IMR-90 (cell line): ENCODE data around the gene INPP5A. TPM values are rescaled to one million over a fixed set of nuclear protein-coding genes. Genes with fewer than 3 reads are reported as not detected.

ENCODE experiments used
- ATAC-seq: fragments of 200-7000 bp; cut with Tn5 transposase; 2 replicates; pipeline ENCODE4 v1.9.1; 2020; ENCODE audit warnings: low read depth, mild to moderate bottlenecking, moderate library complexity
- BruUV-seq: library from RNA; stranded (reverse); fragments of 400-500 nt; replicated peaks from 2 replicates; lab custom pipeline; 2021; lab: Mats Ljungman, UMichigan
- CTCF ChIA-PET: fragments of 300-600 bp; formaldehyde crosslinking; extraction: SDS; loops from one replicate; lab custom pipeline; 2021; ENCODE audit warnings: antibody characterized with exemption; lab: Yijun Ruan, JAX
- POLR2A ChIA-PET: fragments of 300-600 bp; sonication (Branson Sonifier 250); formaldehyde crosslinking; loops from one replicate; lab custom pipeline; 2022; ENCODE audit warnings: antibody characterized with exemption; ENCODE audit not compliant: unreplicated experiment; lab: Charles Lee
- DNase-seq: peaks from one replicate; pipeline ENCODE4 v3.0.0; 2013
- H2AFZ ChIP-seq: replicated peaks from 2 replicates; pipeline ENCODE3; 2013; ENCODE audit warnings: low read length, mild to moderate bottlenecking; ENCODE audit not compliant: poor library complexity
- H2AK5ac ChIP-seq: 2 replicates; pipeline ENCODE4 v1.6.1; 2013; ENCODE audit warnings: low read depth, low read length, inconsistent platforms
- H2AK9ac ChIP-seq: replicated peaks from 2 replicates; pipeline ENCODE3; 2013; ENCODE audit warnings: mild to moderate bottlenecking, low read depth, low read length, moderate library complexity; ENCODE audit not compliant: poor library complexity
- H2BK120ac ChIP-seq: 2 replicates; pipeline ENCODE4 v1.6.1; 2013; ENCODE audit warnings: low read depth, low read length, inconsistent platforms
- H2BK15ac ChIP-seq: 3 replicates; pipeline ENCODE4 v1.6.1; 2013; ENCODE audit warnings: low read depth, low read length, inconsistent platforms
- H2BK20ac ChIP-seq: 2 replicates; pipeline ENCODE4 v1.6.1; 2013; ENCODE audit warnings: low read depth, mild to moderate bottlenecking, inconsistent platforms, low read length, moderate library complexity
- H2BK5ac ChIP-seq: 2 replicates; pipeline ENCODE4 v1.6.1; 2013; ENCODE audit warnings: mild to moderate bottlenecking, low read depth, low read length, inconsistent platforms; ENCODE audit not compliant: poor library complexity, severe bottlenecking
- H3K14ac ChIP-seq: replicated peaks from 2 replicates; pipeline ENCODE4 v1.6.1; 2013; ENCODE audit warnings: low read depth, low read length, inconsistent platforms
- H3K18ac ChIP-seq: 2 replicates; pipeline ENCODE4 v1.6.1; 2013; ENCODE audit warnings: low read depth, low read length, control low read depth
- H3K23ac ChIP-seq: 2 replicates; pipeline ENCODE4 v1.6.1; 2013; ENCODE audit warnings: low read depth, low read length, inconsistent platforms
- H3K27ac ChIP-seq: 2 replicates; pipeline ENCODE4 v1.5.1; 2013; ENCODE audit warnings: mild to moderate bottlenecking, control low read depth, low read length; ENCODE audit not compliant: insufficient read depth
- H3K27me3 ChIP-seq: 2 replicates; pipeline ENCODE4 v1.6.1; 2013; ENCODE audit warnings: low read length; ENCODE audit not compliant: control insufficient read depth, insufficient read depth
- H3K36me3 ChIP-seq: 2 replicates; pipeline ENCODE4 v1.6.1; 2013; ENCODE audit warnings: low read length, mixed read lengths; ENCODE audit not compliant: control insufficient read depth, insufficient read depth
- H3K4ac ChIP-seq: 2 replicates; pipeline ENCODE4 v1.6.1; 2013; ENCODE audit warnings: low read depth, low read length, inconsistent platforms
- H3K4me1 ChIP-seq: 2 replicates; pipeline ENCODE4 v1.6.1; 2013; ENCODE audit warnings: low read length, mixed read lengths; ENCODE audit not compliant: control insufficient read depth, insufficient read depth
- H3K4me2 ChIP-seq: 2 replicates; pipeline ENCODE4 v1.6.1; 2013; ENCODE audit warnings: low read depth, mild to moderate bottlenecking, control low read depth, low read length, moderate library complexity
- H3K4me3 ChIP-seq: 2 replicates; pipeline ENCODE4 v1.5.1; 2013; ENCODE audit warnings: low read depth, mild to moderate bottlenecking, control low read depth, low read length, moderate library complexity; ENCODE audit not compliant: insufficient read depth
- H3K56ac ChIP-seq: 2 replicates; pipeline ENCODE4 v1.6.1; 2013; ENCODE audit warnings: low read length, inconsistent platforms; ENCODE audit not compliant: insufficient read depth; ENCODE audit errors: extremely low read depth
- H3K79me1 ChIP-seq, 2 experiments: 2 replicates each; pipeline ENCODE4 v1.6.1; 2013; ENCODE audit warnings: low read length in 2 of 2, inconsistent platforms in 1 of 2, low read depth in 1 of 2
- H3K9ac ChIP-seq: 2 replicates; pipeline ENCODE4 v1.6.1; 2013; ENCODE audit warnings: low read depth, low read length, control low read depth
- H3K9me1 ChIP-seq: 2 replicates; pipeline ENCODE4 v1.6.1; 2013; ENCODE audit warnings: low read length, inconsistent platforms; ENCODE audit not compliant: insufficient read depth
- H3K9me3 ChIP-seq: 2 replicates; pipeline ENCODE4 v1.6.1; 2013; ENCODE audit warnings: low read length; ENCODE audit not compliant: control insufficient read depth, insufficient read depth
- H4K20me1 ChIP-seq: 2 replicates; pipeline ENCODE4 v1.6.1; 2013; ENCODE audit warnings: low read length, inconsistent platforms; ENCODE audit not compliant: insufficient read depth
- H4K5ac ChIP-seq: 2 replicates; pipeline ENCODE4 v1.6.1; 2013; ENCODE audit warnings: mild to moderate bottlenecking, low read depth, low read length, control low read depth
- H4K8ac ChIP-seq, 2 experiments: 2 replicates each; pipeline ENCODE4 v1.6.1; 2013; ENCODE audit warnings: low read depth in 2 of 2, low read length in 2 of 2, control low read depth in 1 of 2, inconsistent platforms in 1 of 2
- H4K91ac ChIP-seq: 2 replicates; pipeline ENCODE4 v1.6.1; 2013; ENCODE audit warnings: low read depth, low read length, inconsistent platforms; ENCODE audit not compliant: insufficient read depth
- BHLHE40 ChIP-seq: fragments of 150-350 bp; IDR thresholded peaks from 2 replicates; pipeline ENCODE4 v1.6.1; 2016; ENCODE audit warnings: mild to moderate bottlenecking, low read depth, low read length
- CHD1 ChIP-seq: IDR thresholded peaks from 2 replicates; pipeline ENCODE4 v1.6.1; 2012; ENCODE audit warnings: low read depth, low read length, improper control_type of control experiment
- CTCF ChIP-seq: conservative IDR thresholded peaks from 2 replicates; pipeline ENCODE4 v1.5.1; 2012; ENCODE audit warnings: mild to moderate bottlenecking, low read depth, low read length, improper control_type of control experiment
- FOS ChIP-seq: fragments of 150-350 bp; IDR thresholded peaks from 2 replicates; pipeline ENCODE4 v1.6.1; 2016; ENCODE audit warnings: low read depth, low read length
- MAFK ChIP-seq: IDR thresholded peaks from 2 replicates; pipeline ENCODE4 v1.6.1; 2012; ENCODE audit warnings: low read depth, low read length, improper control_type of control experiment
- MAZ ChIP-seq: IDR thresholded peaks from 2 replicates; pipeline ENCODE4 v1.6.1; 2012; ENCODE audit warnings: low read depth, mild to moderate bottlenecking, low read length, improper control_type of control experiment, moderate library complexity, borderline replicate concordance
- POLR2A ChIP-seq: IDR thresholded peaks from 2 replicates; pipeline ENCODE4 v1.6.1; 2012; ENCODE audit warnings: mild to moderate bottlenecking, low read depth, low read length
- RAD21 ChIP-seq: IDR thresholded peaks from 2 replicates; pipeline ENCODE4 v1.6.1; 2012; ENCODE audit warnings: low read length, improper control_type of control experiment
- RCOR1 ChIP-seq: IDR thresholded peaks from 2 replicates; pipeline ENCODE4 v1.6.1; 2012; ENCODE audit warnings: mild to moderate bottlenecking, low read length, improper control_type of control experiment; ENCODE audit not compliant: insufficient replicate concordance
- RFX5 ChIP-seq: IDR thresholded peaks from 2 replicates; pipeline ENCODE4 v1.8.0; 2012; ENCODE audit warnings: low read depth, mild to moderate bottlenecking, low read length, moderate library complexity
- SMC3 ChIP-seq: fragments of 150-350 bp; IDR thresholded peaks from 2 replicates; pipeline ENCODE4 v1.6.1; 2016; ENCODE audit warnings: low read depth, mild to moderate bottlenecking, antibody characterized with exemption, low read length, moderate library complexity
- WGBS, 2 experiments: methylation state at CpG; one replicate each; pipeline versions ENCODE4 v1.1.5 to v1.1.7; 2013; ENCODE audit warnings: missing lambda C conversion rate in 2 of 2; ENCODE audit not compliant: insufficient read length in 1 of 2; ENCODE audit errors: extremely low coverage in 2 of 2; 5-methylcytosine and 5-hydroxymethylcytosine counted together
- dilution Hi-C: fragments of 300-500 bp; cut with HindIII; formaldehyde crosslinking; loops from one replicate; pipeline ENCODE4 v1.14.3; 2018; ENCODE audit warnings: low sequenced_read_pairs; ENCODE audit not compliant: unreplicated experiment
- in situ Hi-C: fragments of 300-500 bp; cut with MboI; formaldehyde crosslinking; loops from 3 replicates; pipeline ENCODE4 v1.14.3; 2019; ENCODE audit warnings: low sequenced_read_pairs, inconsistent platforms, mixed read lengths
- intact Hi-C: fragments of 100-400 bp; cut with micrococcal nuclease; formaldehyde crosslinking; loops from 2 replicates; pipeline ENCODE4 v1.10.0; 2022
- polyA plus RNA-seq, 3 experiments: library from polyadenylated mRNA; depleted of rRNA; stranded (reverse); fragments of >200 nt; gene quantifications; 2 replicates each; pipeline ENCODE4 v1.2.3, GENCODE V29; 2012; ENCODE audit warnings: low replicate concordance in 1 of 3
- total RNA-seq: library from RNA; depleted of rRNA; stranded (reverse); fragments of >200 nt; gene quantifications from 2 replicates; pipeline ENCODE4 v1.2.3, GENCODE V29; 2012
- TF ChIP-seq, protein P1 (sequence below): fragments of 150-350 bp; IDR thresholded peaks from 2 replicates; pipeline ENCODE4 v1.6.1; 2017; ENCODE audit warnings: mild to moderate bottlenecking, antibody characterized with exemption, low read length, low read depth

INPP5A gene
- total and polyA plus RNA-seq, 2 of the 4 experiments (the other 2 are of a cell fraction) = 21.4 to 36.7 TPM

GRCh38 chr10:132616170-132616995, 78.8 kb downstream of the INPP5A start:
- Histone ChIP-seq H4K91ac (no peak overlapping the region), H3K36me3 (no peaks in the 10 kb centered on the region), H3K27me3 (no peaks in the 10 kb centered on the region), H3K56ac (no peak overlapping the region), H3K18ac (no peak overlapping the region), H3K9me1 (peaks cover 9% of the 10 kb centered on the region), H3K27ac (no peak overlapping the region), H2BK20ac (no peak overlapping the region), H2AK5ac (no peak overlapping the region), H2BK5ac (no peak overlapping the region), H3K4me3 (no peak overlapping the region), H2AK9ac (no peak overlapping the region), H3K9ac (no peak overlapping the region), H3K9me3 (peaks cover 4% of the 10 kb centered on the region), H3K4me1 (peaks cover 9% of the 10 kb centered on the region; the same call in 1 of the 2 replicates), H2BK120ac (no peak overlapping the region), H3K4me2 (no peak overlapping the region), H4K8ac (no peak overlapping the region), H2BK15ac (no peak overlapping the region), H3K23ac (no peak overlapping the region), H3K14ac (no peak overlapping the region), H4K20me1 (peaks cover 48% of the 10 kb centered on the region), H4K5ac (no peak overlapping the region), H2AFZ (peak overlapping the region; percentile 49), H3K4ac (no peak overlapping the region; the same call in 1 of the 2 replicates), H3K79me1 (peaks cover 11 to 48% of the 10 kb centered on the region in 2 experiments; a peak in 3 of 4 replicates)
- CTCF ChIA-PET = no interaction called here
- ATAC-seq = no peak
- BruUV-seq = no TSS peak
- intact Hi-C loops = no loop called here
- DNase-seq = no peak
- in situ Hi-C loops = no loop called here
- TF ChIP-seq POLR2A = no peak
- no peak for TF ChIP-seq SMC3
- TF ChIP-seq CTCF = no peak
- no peak for TF ChIP-seq RFX5
- no peak for TF ChIP-seq RCOR1
- no peak for TF ChIP-seq RAD21
- TF ChIP-seq MAFK = no peak
- no peak for TF ChIP-seq MAZ
- TF ChIP-seq, protein P1, sequence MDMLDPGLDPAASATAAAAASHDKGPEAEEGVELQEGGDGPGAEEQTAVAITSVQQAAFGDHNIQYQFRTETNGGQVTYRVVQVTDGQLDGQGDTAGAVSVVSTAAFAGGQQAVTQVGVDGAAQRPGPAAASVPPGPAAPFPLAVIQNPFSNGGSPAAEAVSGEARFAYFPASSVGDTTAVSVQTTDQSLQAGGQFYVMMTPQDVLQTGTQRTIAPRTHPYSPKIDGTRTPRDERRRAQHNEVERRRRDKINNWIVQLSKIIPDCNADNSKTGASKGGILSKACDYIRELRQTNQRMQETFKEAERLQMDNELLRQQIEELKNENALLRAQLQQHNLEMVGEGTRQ = no peak
- no peak for TF ChIP-seq BHLHE40
- no peak for TF ChIP-seq CHD1
- TF ChIP-seq FOS = no peak
- POLR2A ChIA-PET = no interaction called here
- WGBS, 2 experiments = 95% methylated on average over 19 of the region's 30 CpGs; no CpG with 5 or more reads in 1 of the 2 experiments
- dilution Hi-C loops = no loop called here
